SK-N-MC (cell line): Measurements from ENCODE around the gene CCNL1.

Experiments used
- EZH2 ChIP-seq: fragments of 200-600 bp; sonication (generic); IDR thresholded peaks from one replicate; pipeline ENCODE4 v1.6.1; 2017; ENCODE audit warnings: antibody characterized with exemption
- POLR2AphosphoS5 ChIP-seq: IDR thresholded peaks from 2 replicates; pipeline ENCODE4 v1.6.1; 2012; ENCODE audit warnings: mild to moderate bottlenecking, low read depth, low read length, borderline replicate concordance

DNA sequence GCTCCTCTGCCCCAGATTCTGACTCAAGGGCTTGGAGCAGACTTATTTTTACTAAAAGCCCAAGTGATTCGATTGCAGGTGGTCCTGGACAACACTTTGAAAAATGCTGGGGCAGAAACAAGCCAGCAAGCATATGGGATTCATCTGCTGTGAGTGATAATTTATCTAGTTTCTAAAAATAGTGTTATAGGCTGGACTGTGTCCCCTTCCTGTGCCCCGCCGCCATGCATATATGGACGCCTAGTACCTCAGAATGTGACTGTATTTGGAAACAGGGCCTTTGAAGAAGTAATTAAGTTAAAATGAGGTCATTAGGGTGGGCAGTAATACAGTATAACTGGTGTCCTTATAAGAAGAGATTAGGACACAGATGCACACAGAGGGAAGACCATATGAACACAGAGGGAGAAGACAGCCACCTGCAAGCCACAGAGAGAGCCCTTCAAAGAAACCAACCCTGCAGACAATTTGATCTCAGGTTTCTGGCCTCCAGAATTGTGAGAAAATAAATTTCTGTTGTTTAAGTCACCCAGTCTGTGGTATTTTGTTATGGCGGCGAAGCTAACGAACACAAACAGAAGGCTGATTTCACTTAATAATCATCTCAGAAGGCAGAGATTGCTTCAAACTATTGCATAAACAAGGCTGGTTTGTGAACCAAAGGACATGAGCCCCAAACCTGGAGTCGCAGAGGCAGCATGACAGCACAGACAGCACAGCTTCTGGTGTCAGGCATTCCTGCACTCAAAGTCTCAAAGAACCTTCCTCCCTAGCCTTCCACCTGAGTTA, 59.1 kb downstream of the CCNL1 start:
- TF ChIP-seq EZH2, result no peak
- TF ChIP-seq POLR2AphosphoS5, result no peak
